Coronary artery (tissue), 2 donors: Measurements from ENCODE around the gene C15orf40.
A peak's percentile ranks its signal among the peaks of the same experiment; 100 is the strongest.

Experiments used
- DNase-seq: peaks from one replicate; pipeline ENCODE4 v3.0.0-alpha.2; 2017; ENCODE audit warnings: low spot score
- H3K27ac ChIP-seq, 2 donors: fragments of 200-600 bp; sonication (generic); one replicate each; pipeline ENCODE4 v1.5.1; 2016 to 2019
- H3K4me3 ChIP-seq: fragments of 200-600 bp; sonication (generic); 2 replicates; pipeline ENCODE4 v1.5.1; 2016; ENCODE audit warnings: mild to moderate bottlenecking, moderate library complexity
- TF ChIP-seq, protein P1 (sequence below): fragments of 200-600 bp; sonication (generic); IDR thresholded peaks from one replicate; pipeline ENCODE4 v1.5.1; 2019; ENCODE audit warnings: antibody characterized with exemption

C15orf40 gene

GRCh38 chr15:82995076-82995475 lies 16.4 kb downstream of the C15orf40 start:
- no peak for DNase-seq

DNA sequence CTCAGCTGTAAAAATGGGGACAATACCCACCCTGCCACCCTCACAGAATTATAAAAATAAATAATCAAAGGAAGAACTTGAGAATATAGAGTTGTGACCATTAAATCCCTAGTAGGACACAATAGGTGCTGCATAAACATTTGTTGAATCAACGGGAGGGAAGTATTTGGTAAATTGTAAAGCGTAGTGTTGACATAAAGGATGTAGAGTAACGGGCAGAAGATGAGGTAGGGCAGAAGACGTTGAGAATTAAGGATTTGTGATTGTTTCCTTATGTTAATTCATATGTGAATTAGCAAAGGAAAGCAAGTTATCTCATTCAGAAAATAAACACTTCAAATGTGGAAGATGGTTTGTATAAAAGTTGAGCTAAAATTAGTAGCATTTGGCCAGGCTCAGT lies 18.3 kb downstream of the C15orf40 start:
- TF ChIP-seq, protein P1, sequence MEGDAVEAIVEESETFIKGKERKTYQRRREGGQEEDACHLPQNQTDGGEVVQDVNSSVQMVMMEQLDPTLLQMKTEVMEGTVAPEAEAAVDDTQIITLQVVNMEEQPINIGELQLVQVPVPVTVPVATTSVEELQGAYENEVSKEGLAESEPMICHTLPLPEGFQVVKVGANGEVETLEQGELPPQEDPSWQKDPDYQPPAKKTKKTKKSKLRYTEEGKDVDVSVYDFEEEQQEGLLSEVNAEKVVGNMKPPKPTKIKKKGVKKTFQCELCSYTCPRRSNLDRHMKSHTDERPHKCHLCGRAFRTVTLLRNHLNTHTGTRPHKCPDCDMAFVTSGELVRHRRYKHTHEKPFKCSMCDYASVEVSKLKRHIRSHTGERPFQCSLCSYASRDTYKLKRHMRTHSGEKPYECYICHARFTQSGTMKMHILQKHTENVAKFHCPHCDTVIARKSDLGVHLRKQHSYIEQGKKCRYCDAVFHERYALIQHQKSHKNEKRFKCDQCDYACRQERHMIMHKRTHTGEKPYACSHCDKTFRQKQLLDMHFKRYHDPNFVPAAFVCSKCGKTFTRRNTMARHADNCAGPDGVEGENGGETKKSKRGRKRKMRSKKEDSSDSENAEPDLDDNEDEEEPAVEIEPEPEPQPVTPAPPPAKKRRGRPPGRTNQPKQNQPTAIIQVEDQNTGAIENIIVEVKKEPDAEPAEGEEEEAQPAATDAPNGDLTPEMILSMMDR: no peak
- H3K27ac ChIP-seq: no peak overlapping the region
- H3K4me3 ChIP-seq: no peak overlapping the region
- no peak for DNase-seq

More at GRCh38 chr15:82995076-82995475, 16.4 kb downstream of the C15orf40 start:
- H3K4me3 ChIP-seq: no peak overlapping the region
- no peak overlapping the region for H3K27ac ChIP-seq
- TF ChIP-seq, protein P1: no peak

- no peak overlapping the region for H3K4me3 ChIP-seq
- no peak overlapping the region for H3K27ac ChIP-seq
- no peak for DNase-seq
- TF ChIP-seq, protein P1: no peak
These were observed 18.9 kb downstream of the C15orf40 start for GRCh38 chr15:82992436-82992998.

DNA sequence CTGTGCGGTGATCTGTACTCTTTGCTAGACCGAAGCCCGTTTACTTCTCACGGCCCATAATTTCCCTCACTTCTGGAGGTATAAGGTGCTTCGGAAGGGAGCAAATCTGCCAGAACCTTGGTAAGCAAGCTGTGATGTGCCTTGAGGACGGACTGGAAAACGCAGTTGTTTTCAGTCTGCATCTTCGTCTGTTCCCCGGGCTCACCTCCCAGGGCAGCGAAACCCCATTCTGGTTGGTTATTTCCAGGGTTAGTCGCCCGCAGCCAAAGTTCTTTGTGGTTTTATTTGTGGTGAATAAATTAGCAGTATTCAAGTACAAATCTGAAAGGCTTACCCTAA lies 25.0 kb downstream of the C15orf40 start:
- Histone ChIP-seq H3K4me3 (peak overlapping the region; percentile 75), H3K27ac (peak overlapping the region; percentile 55 to 70)
- TF ChIP-seq, protein P1: no peak
- DNase-seq: no peak

- H3K27ac ChIP-seq: peak within 1 kb of the TSS; percentile 55 to 70
- H3K4me3 ChIP-seq: peak within 1 kb of the TSS; percentile 75
- TF ChIP-seq, protein P1: no peak
- DNase-seq: peak; percentile 95
These were observed 25.6 kb downstream of the C15orf40 start, which contains the start of gene RAMAC for GRCh38 chr15:82985688-82986441. RAMAC (plus strand) TSS chr15:82986210; CDS start chr15:82989019, 2,809 bp downstream.

DNA sequence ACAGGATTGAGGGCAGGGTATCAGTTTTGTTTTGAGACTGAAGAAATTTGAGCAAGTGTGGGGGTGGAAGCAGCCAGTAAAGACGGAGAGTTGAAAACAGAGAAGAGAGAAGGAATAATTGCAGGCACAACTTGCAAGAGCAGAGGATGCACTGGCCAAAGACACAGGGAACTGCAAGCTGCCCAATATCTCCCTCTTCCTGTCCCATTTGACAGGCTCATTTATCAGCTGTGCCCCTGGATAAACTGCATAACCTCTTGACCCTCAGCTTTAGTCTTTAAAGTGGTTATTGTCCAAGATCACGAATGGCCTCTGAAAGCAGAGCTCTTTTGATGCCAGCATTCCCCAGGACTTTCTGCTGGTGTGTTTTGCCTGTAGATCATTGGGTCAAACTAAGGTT lies 30.5 kb downstream of the C15orf40 start:
- Histone ChIP-seq H3K27ac (no peak overlapping the region), H3K4me3 (no peak overlapping the region)
- DNase-seq: no peak
- TF ChIP-seq, protein P1: no peak

- Histone ChIP-seq H3K4me3 (no peak overlapping the region), H3K27ac (no peak overlapping the region)
- TF ChIP-seq, protein P1: no peak
- no peak for DNase-seq
These were observed 31.7 kb downstream of the C15orf40 start for GRCh38 chr15:82979726-82980125.
